NCI-H1694 (cell line): ENCODE data around the gene CGB2.
A peak's percentile ranks its signal among the peaks of the same experiment; 100 is the strongest.
"Not testable (repeated sequence)": the region's sequence is repeated elsewhere in the genome, so short reads cannot be mapped to it uniquely, and the experiment has no call there.

Experiments
- DNase-seq: peaks from one replicate; lab custom pipeline; 2025; lab: John Stamatoyannopoulos, UW

CGB2 gene

GRCh38 chr19:49067554-49067953, 35.9 kb downstream of the CGB2 start:
- no peak for DNase-seq

- DNase-seq = no peak
Measured at GRCh38 chr19:49069026-49069425, 37.3 kb downstream of the CGB2 start.

GRCh38 chr19:49070416-49070815, 38.7 kb downstream of the CGB2 start:
- DNase-seq = no peak

- DNase-seq = no peak
Measured at GRCh38 chr19:49071860-49072547, 40.3 kb downstream of the CGB2 start.

GRCh38 chr19:49073514-49074378, 42.1 kb downstream of the CGB2 start:
- DNase-seq = peak; percentile 59

- not testable (repeated sequence) for DNase-seq
Measured at GRCh38 chr19:49074869-49075268, 43.2 kb downstream of the CGB2 start.

- no peak for DNase-seq
Measured at GRCh38 chr19:49080392-49080791, 48.7 kb downstream of the CGB2 start.

- no peak for DNase-seq
Measured at GRCh38 chr19:49081273-49081672, 49.6 kb downstream of the CGB2 start.
